DMS 273 treated with DMSO at 0.1 percent for 48 hours (cell line): Measurements from ENCODE around the gene ZNF382.
"Not testable (repeated sequence)": the region's sequence is repeated elsewhere in the genome, so short reads cannot be mapped to it uniquely, and the experiment has no call there.

ENCODE experiments used
- DNase-seq: peaks from one replicate; lab custom pipeline; 2025; lab: John Stamatoyannopoulos, UW

Gene ZNF382

GRCh38 chr19:36605101-36605876, at the start of gene ZNF382:
ZNF382 (plus strand) TSS chr19:36605313; CDS start chr19:36609915, 4,602 bp downstream.
- DNase-seq: no peak

GRCh38 chr19:36564391-36564790, 40.7 kb upstream of the ZNF382 start:
- DNase-seq: no peak

DNA sequence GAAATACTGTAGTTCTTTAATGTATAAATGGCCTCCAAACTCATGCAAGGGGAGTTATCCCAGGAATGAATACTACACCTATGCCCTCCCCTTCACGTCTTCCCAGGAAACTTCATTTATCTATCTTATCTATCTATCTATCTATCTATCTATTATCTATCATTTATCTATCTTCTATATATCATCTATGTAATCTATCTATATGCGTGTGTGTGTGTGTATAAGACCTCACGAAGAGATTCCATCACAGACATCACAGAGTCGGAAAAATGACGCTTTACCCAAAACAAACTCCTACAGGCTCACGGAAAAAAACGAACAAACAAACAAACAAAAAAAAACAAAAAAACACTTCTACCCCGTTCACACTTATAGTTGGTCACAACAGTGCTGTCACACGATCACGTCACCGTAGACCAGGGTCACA, 32.5 kb upstream of the ZNF382 start:
- DNase-seq: no peak

- peak; percentile 89 for DNase-seq
Observed at GRCh38 chr19:36573020-36573894, 31.9 kb upstream of the ZNF382 start, which contains the start of gene ZNF529. ZNF529 (minus strand) TSS chr19:36573292; CDS start chr19:36572346, 946 bp downstream.

GRCh38 chr19:36573895-36574720, 31.0 kb upstream of the ZNF382 start:
- DNase-seq: no peak

DNA sequence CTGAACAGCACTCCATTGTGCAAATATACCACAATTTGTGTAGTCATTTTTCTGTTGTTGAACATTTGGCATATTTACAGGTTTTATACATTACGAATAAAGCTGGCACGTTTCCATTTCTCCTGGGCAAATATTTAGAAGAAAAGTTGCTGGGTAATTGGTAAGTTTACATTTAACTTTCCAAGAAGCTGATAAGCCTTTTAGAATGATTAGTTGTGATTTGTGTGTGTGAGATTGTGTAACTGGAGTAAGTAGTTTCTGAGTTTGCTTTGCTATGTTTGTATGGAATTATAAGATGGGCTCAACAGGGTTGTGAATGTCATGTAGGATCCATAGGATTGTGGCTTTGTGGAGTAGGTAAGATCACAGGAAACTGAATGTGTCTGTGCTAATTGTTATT, 30.4 kb upstream of the ZNF382 start:
- no peak for DNase-seq

DNA sequence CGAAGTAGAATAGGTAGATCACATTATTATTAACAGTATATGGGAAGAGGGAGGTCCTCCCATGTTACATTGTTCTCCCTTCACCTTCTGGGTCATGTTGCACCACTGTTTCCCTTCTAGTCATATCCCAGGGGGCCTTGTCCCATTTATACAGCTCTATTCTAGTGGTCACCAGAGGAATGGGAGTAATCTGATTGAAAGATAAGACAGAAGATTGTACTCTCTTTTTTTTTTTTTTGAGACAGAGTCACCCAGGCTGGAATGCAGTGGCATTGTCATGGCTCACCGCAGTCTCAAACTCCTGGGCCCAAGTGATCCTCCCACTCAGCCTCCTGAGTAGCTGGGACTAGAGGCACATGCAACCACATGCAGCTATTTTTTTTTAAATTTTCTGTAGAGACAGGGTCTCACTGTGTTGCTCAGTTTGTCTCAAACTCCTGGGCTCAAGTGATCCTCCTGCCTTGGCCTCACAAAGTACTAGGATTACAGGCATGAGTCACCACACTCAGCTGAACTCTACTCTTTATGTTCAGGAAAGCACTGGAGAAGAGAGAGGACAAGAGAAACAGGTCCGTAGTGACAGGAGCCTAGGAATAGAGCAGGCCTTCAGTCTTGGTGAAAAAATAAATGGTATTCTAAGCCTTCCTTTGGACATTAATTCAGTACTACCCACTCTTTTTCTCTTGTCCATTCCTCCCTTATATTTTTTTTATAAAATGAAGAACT, 27.7 kb upstream of the ZNF382 start:
- no peak for DNase-seq

DNA sequence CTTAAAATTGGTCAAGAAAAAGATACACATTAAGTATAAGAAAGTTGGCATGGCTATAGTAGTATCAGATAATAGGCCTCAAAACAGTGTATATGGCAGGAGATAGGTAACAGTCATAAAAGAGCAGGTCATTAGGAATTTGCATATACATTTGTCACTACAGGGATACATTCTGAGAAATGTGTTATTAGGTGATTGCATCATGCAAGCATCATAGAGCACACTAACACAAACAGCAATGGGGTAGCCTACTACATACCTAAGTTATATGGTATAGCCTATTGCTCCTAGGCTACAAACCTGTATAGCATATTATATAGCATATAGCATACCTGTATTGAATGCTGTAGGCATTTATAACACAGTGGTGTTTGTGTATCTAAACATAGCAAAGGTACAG, 25.9 kb upstream of the ZNF382 start:
- no peak for DNase-seq

DNA sequence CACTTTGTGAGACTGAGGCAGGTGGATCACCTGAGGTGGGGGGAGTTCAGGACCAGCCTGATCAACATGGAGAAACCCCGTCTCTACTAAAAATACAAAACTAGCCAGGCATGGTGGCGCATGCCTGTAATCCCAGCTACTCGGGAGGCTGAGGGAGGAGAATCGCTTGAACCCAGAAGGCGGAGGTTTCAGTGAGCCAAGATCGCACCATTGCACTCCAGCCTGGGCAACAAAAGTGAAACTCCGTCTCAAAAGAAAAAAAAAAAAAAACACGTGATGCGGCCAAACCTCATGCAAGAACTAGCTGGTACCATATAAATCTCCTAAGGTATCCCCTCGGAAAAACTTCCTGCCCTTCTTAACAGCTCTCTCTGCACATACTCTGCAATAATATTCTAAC, 2.4 kb upstream of the ZNF382 start:
- DNase-seq: not testable (repeated sequence)

DNA sequence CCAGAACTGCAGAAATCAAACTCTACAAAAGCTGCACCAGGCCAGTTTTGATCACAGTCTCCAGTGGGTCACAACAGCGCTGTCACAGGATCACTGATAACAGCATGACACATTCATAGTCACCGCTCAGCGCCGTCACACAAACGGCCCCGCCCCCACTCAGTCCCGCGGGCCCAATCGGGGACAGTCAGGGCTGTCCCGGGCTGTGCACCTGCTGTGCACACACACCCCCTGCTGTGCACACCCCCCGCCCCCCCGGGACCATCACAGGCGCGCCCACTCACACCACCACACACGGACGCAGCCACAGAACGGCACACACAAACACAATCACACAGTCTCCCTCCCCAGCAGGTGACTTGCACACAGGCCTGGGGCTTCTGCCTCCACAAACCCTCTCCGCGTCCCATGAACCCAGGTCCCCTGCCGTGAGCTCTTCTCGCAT, 435 bp upstream of the ZNF382 start:
- DNase-seq: no peak

- DNase-seq: no peak
Observed at GRCh38 chr19:36605877-36606478, 865 bp downstream of the ZNF382 start.

DNA sequence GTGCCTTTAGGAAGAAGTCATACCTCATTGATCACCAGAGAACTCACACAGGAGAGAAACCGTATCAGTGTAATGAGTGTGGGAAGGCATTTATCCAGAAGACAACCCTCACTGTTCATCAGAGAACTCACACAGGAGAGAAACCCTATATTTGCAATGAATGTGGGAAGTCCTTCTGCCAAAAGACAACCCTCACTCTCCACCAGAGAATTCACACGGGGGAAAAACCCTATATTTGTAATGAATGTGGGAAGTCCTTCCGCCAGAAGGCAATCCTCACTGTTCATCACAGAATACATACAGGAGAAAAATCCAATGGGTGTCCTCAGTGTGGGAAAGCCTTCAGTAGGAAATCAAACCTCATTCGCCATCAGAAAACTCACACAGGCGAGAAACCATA, 21.9 kb downstream of the ZNF382 start:
- no peak for DNase-seq

DNA sequence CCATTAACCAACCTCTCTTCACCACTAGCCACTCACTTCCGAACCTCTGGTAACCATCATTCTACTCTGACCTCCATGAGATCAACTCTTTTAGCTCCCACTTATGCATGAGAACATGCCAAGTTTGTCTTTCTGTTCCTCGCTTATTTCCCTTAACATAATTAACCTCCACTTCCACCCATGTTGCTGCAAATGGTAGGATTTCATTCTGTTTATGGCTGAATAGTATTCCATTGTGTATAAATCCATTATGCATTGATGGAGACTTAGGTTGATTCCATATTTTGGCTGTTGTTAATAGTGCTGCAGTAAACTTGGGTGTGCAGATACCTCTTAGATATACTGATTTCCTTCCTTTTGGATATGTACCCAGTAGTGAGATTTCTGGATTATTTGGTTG, 30.2 kb downstream of the ZNF382 start:
- no peak for DNase-seq

- no peak for DNase-seq
Observed at GRCh38 chr19:36638862-36639510, 33.9 kb downstream of the ZNF382 start.

- no peak for DNase-seq
Observed at GRCh38 chr19:36646746-36647145, 41.6 kb downstream of the ZNF382 start.

GRCh38 chr19:36652958-36653357, 47.8 kb downstream of the ZNF382 start:
- DNase-seq: peak; percentile 48

- DNase-seq: no peak
Observed at GRCh38 chr19:36665832-36666231, 60.7 kb downstream of the ZNF382 start.

- DNase-seq: no peak
Observed at GRCh38 chr19:36668646-36669045, 63.5 kb downstream of the ZNF382 start.

- DNase-seq: no peak
Observed at GRCh38 chr19:36672368-36672767, 67.3 kb downstream of the ZNF382 start.

DNA sequence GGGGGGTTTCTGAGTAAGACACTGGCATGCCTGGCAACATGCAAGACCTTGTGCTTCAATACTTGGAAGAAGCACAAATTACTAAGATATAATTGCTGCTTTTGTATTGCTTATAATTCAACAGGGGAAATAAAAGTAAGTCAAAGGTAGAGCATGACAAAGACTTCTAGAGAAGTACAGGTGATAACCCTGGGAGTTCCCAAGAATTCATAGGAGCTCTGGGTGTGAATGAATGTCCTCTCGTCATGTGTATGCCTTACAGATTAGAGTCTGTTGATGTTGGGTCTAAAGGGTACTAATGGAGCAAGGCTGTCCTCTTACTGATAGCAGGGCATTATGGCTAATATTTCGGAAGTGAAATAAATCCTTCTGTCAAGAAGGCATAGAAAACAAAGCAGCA, 69.1 kb downstream of the ZNF382 start:
- DNase-seq: no peak
